OCI-LY1 (cell line): Measurements from ENCODE around the gene SHE.

Source experiments
- H2AFZ ChIP-seq: fragments of 200-600 bp; sonication (generic), shearing (Covaris generic); 2 replicates; pipeline ENCODE4 v1.6.0; 2014; ENCODE audit warnings: antibody characterized with exemption, mild to moderate bottlenecking, low read length
- H3F3A ChIP-seq: fragments of 200-600 bp; sonication (generic), shearing (Covaris generic); 2 replicates; pipeline ENCODE4 v1.6.0; 2014; ENCODE audit warnings: mild to moderate bottlenecking, antibody characterized with exemption, low read length, moderate library complexity; ENCODE audit not compliant: insufficient read depth
- H3K27ac ChIP-seq: fragments of 200-600 bp; sonication (generic); 2 replicates; pipeline ENCODE4 v1.5.1; 2014; ENCODE audit warnings: low read length, mixed run types, mild to moderate bottlenecking, low read depth; ENCODE audit not compliant: poor library complexity, severe bottlenecking
- H3K27me3 ChIP-seq: fragments of 200-600 bp; sonication (generic); 2 replicates; pipeline ENCODE4 v1.6.0; 2014; ENCODE audit warnings: antibody characterized with exemption, mild to moderate bottlenecking, low read length, moderate library complexity; ENCODE audit not compliant: insufficient read depth
- H3K36me3 ChIP-seq: fragments of 200-600 bp; sonication (generic); 2 replicates; pipeline ENCODE4 v1.6.1; 2014; ENCODE audit warnings: mild to moderate bottlenecking, antibody characterized with exemption, low read length, moderate library complexity, mixed read lengths; ENCODE audit not compliant: insufficient read depth
- H3K4me1 ChIP-seq: fragments of 200-600 bp; sonication (generic); 2 replicates; pipeline ENCODE4 v1.5.1; 2014; ENCODE audit warnings: mild to moderate bottlenecking, low read length, moderate library complexity; ENCODE audit not compliant: insufficient read depth, severe bottlenecking
- H3K4me2 ChIP-seq: fragments of 200-600 bp; sonication (generic), shearing (Covaris generic); 2 replicates; pipeline ENCODE4 v1.6.1; 2014; ENCODE audit warnings: low read length
- H3K4me3 ChIP-seq: fragments of 200-600 bp; sonication (generic); 2 replicates; pipeline ENCODE4 v1.5.1; 2014; ENCODE audit warnings: low read length, low read depth, mild to moderate bottlenecking, mixed read lengths; ENCODE audit not compliant: poor library complexity, severe bottlenecking
- H3K79me2 ChIP-seq: fragments of 200-600 bp; shearing (Covaris generic); 2 replicates; pipeline ENCODE4 v1.6.1; 2016; ENCODE audit warnings: mixed run types, low read length, mixed read lengths; ENCODE audit not compliant: insufficient read depth
- H3K9ac ChIP-seq: fragments of 200-600 bp; sonication (generic), shearing (Covaris generic); 2 replicates; pipeline ENCODE4 v1.6.1; 2014; ENCODE audit warnings: mild to moderate bottlenecking, low read length, mixed read lengths
- H3K9me2 ChIP-seq: fragments of 200-600 bp; sonication (generic), shearing (Covaris generic); 2 replicates; pipeline ENCODE4 v1.6.1; 2014; ENCODE audit warnings: low read depth, mild to moderate bottlenecking, low read length, mixed read lengths
- H3K9me3 ChIP-seq: fragments of 200-600 bp; shearing (Covaris generic); 2 replicates; pipeline ENCODE4 v1.6.1; 2014; ENCODE audit warnings: low read length, mixed read lengths
- H4K20me1 ChIP-seq: fragments of 200-600 bp; sonication (generic), shearing (Covaris generic); 2 replicates; pipeline ENCODE4 v1.6.0; 2016; ENCODE audit warnings: mild to moderate bottlenecking, low read length; ENCODE audit not compliant: insufficient read depth
- EZH2 ChIP-seq: fragments of 200-600 bp; sonication (generic), shearing (Covaris generic); IDR thresholded peaks from 2 replicates; pipeline ENCODE4 v1.8.0; 2017; ENCODE audit warnings: borderline replicate concordance, mixed run types, mild to moderate bottlenecking, antibody characterized with exemption, low read length, moderate library complexity, mixed read lengths
- TF ChIP-seq, protein P1 (sequence below): fragments of 200-600 bp; sonication (generic), shearing (Covaris generic); IDR thresholded peaks from 2 replicates; pipeline ENCODE4 v1.5.1; 2017; ENCODE audit warnings: mild to moderate bottlenecking, antibody characterized with exemption, low read length, moderate library complexity, mixed read lengths

The SHE gene

DNA sequence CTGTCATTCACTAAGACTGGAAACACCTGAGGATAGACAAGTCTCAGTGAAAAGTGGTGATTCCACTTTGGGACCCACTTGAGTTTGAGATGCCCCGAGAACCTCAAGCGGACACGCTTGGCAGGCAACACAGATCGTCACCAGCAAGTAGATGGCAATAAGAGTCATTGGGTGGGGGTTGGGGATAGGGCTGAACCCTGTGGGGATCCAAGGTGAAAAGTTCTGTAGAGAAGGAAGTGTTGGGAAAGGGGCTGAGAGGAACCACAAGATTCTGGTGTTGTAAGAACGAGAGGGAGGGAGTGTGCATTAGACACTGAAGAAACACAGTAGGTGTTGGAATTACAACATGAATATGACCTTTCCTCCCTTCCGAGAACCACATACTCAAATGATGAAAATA, 45.6 kb downstream of the SHE start:
- Histone ChIP-seq H3K9me3 (no peaks in the 10 kb centered on the region), H4K20me1 (no peaks in the 10 kb centered on the region), H3K4me3 (no peak overlapping the region), H3K27me3 (no peaks in the 10 kb centered on the region), H3K79me2 (no peaks in the 10 kb centered on the region), H2AFZ (no peak overlapping the region), H3K36me3 (no peaks in the 10 kb centered on the region), H3K9me2 (no peaks in the 10 kb centered on the region), H3F3A (no peaks in the 10 kb centered on the region), H3K9ac (no peak overlapping the region), H3K4me1 (no peaks in the 10 kb centered on the region), H3K4me2 (no peak overlapping the region), H3K27ac (no peak overlapping the region)
- no peak for TF ChIP-seq EZH2
- TF ChIP-seq, protein P1, sequence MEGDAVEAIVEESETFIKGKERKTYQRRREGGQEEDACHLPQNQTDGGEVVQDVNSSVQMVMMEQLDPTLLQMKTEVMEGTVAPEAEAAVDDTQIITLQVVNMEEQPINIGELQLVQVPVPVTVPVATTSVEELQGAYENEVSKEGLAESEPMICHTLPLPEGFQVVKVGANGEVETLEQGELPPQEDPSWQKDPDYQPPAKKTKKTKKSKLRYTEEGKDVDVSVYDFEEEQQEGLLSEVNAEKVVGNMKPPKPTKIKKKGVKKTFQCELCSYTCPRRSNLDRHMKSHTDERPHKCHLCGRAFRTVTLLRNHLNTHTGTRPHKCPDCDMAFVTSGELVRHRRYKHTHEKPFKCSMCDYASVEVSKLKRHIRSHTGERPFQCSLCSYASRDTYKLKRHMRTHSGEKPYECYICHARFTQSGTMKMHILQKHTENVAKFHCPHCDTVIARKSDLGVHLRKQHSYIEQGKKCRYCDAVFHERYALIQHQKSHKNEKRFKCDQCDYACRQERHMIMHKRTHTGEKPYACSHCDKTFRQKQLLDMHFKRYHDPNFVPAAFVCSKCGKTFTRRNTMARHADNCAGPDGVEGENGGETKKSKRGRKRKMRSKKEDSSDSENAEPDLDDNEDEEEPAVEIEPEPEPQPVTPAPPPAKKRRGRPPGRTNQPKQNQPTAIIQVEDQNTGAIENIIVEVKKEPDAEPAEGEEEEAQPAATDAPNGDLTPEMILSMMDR = no peak

DNA sequence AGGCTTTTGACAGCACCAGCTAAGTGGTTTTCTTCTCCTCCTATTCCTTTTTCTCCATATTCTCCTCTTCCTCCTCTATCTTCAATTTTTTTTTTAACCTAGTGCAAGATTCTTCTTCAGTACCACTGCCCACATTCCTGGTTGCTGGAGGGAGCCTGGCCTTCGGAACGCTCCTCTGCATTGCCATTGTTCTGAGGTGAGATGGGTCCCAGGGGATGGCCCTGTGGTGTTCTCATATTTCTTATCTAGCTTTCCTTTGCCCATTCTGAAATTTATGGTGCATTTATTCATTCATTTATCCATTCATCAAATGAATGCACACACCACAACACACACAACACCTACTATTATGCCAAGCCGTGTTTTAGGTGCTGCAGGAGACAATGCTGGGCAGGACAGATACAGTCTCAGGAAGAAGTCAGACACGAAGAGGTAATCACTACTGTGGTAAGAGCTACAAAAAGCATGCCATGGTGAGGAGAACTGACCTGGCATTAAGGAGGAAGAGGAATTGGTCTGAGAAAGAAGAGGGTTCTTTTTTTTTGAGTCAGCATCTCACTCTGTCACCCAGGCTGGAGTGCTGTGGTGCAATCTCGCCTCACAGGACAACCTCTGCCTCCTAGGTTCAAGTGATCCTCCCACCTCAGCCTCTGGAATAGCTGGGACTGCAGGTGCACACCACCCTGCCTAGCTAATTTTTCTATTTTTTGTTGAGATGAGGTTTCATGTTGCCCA, 47.7 kb downstream of the SHE start:
- TF ChIP-seq, protein P1 = no peak
- no peak for TF ChIP-seq EZH2
- Histone ChIP-seq H3K27ac (no peak overlapping the region), H3K4me1 (no peaks in the 10 kb centered on the region), H3K9me3 (no peaks in the 10 kb centered on the region), H4K20me1 (no peaks in the 10 kb centered on the region), H3K79me2 (no peaks in the 10 kb centered on the region), H3K27me3 (no peaks in the 10 kb centered on the region), H2AFZ (no peak overlapping the region), H3K4me2 (no peak overlapping the region), H3K9me2 (no peaks in the 10 kb centered on the region), H3K4me3 (no peak overlapping the region), H3K9ac (no peak overlapping the region), H3F3A (no peaks in the 10 kb centered on the region), H3K36me3 (no peaks in the 10 kb centered on the region)

DNA sequence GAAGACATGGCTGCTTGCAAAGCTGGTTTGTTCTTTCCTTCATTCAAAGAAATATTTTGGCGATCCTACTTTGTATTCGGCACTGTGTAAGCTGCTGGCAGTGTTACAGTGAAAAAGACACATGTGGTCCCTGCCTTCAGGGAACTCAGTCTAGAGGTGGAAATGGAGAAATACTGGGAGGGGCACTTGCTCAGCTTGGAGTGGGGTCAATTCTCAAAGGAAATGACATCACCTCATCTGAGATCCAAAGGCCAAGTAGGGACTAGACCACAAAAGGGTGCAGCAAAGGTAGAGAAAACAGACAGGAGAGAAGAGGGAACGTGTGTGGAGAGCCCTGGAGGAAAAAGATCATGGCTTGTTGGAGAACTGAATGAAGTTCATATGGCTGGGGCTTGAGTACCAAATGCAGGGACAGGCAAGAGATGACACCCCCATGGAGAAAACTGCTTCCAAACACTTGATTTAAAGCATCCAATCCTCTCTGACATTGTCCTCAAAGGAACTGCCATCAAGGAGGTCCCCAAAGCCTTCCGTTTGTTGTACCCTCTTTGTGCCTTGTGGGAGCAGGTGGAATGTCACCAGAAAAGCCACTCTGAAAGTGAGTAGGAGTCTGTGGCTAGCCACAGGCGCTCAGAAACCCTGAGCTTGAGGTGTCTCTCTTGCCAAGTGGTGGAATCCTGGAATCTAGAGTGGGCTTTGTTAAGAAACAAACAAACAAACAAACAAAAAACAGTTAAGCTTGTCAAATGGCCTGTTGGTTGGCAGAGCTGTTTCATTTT, 48.4 kb downstream of the SHE start:
- H3K4me3 ChIP-seq = no peak overlapping the region
- H3K9ac ChIP-seq = no peak overlapping the region
- no peaks in the 10 kb centered on the region for H3K4me1 ChIP-seq
- no peaks in the 10 kb centered on the region for H3K27me3 ChIP-seq
- no peaks in the 10 kb centered on the region for H3K9me2 ChIP-seq
- TF ChIP-seq, protein P1 = no peak
- TF ChIP-seq EZH2 = no peak
- no peaks in the 10 kb centered on the region for H4K20me1 ChIP-seq
- H3K36me3 ChIP-seq = no peaks in the 10 kb centered on the region
- H3K9me3 ChIP-seq = no peaks in the 10 kb centered on the region
- H2AFZ ChIP-seq = no peak overlapping the region
- no peaks in the 10 kb centered on the region for H3F3A ChIP-seq
- no peaks in the 10 kb centered on the region for H3K79me2 ChIP-seq
- no peak overlapping the region for H3K4me2 ChIP-seq
- H3K27ac ChIP-seq = no peak overlapping the region
